CD4-positive, alpha-beta T cell (primary cell): ENCODE results near the gene POLR3K. TPM values are rescaled to one million over a fixed set of nuclear protein-coding genes. Genes with fewer than 3 reads are reported as not detected.

Source experiments
- ATAC-seq: fragments of 200-7000 bp; cut with Tn5 transposase; one replicate; pipeline ENCODE4 v1.10.0; 2022; ENCODE audit warnings: mild to moderate bottlenecking; ENCODE audit not compliant: poor library complexity
- CTCF ChIA-PET: fragments of 350-600 bp; sonication (Branson Sonifier 250); formaldehyde crosslinking; loops from one replicate; lab custom pipeline; 2021; ENCODE audit warnings: antibody characterized with exemption, inconsistent platforms; lab: Charles Lee
- POLR2A ChIA-PET: fragments of 350-600 bp; sonication (Branson Sonifier 250); formaldehyde crosslinking; loops from one replicate; lab custom pipeline; 2021; ENCODE audit warnings: antibody characterized with exemption, inconsistent platforms; lab: Charles Lee
- DNase-seq, 14 experiments: peaks; one replicate each; pipeline ENCODE4 v3.0.0-alpha.2; 2013 to 2020; ENCODE audit warnings: mixed read lengths in 2 of 14
- H3K27ac ChIP-seq, 2 donors: one replicate each; pipeline versions ENCODE4 v1.5.1 to v1.7.0; 2013; ENCODE audit warnings: low read length in 2 of 2, low read depth in 1 of 2, mild to moderate bottlenecking in 1 of 2
- H3K27me3 ChIP-seq, 2 experiments: 1 replicate in 1 of 2; 2 replicates in 1 of 2; pipeline versions ENCODE4 v1.6.1 to v1.7.0; 2013; ENCODE audit warnings: low read length in 2 of 2, control low read depth in 1 of 2, mild to moderate bottlenecking in 1 of 2, moderate library complexity in 1 of 2; ENCODE audit not compliant: insufficient read depth in 2 of 2, control insufficient read depth in 1 of 2
- H3K36me3 ChIP-seq: one replicate; pipeline ENCODE4 v1.6.1; 2013; ENCODE audit warnings: low read length, control low read depth; ENCODE audit not compliant: insufficient read depth
- H3K4me1 ChIP-seq: one replicate; pipeline ENCODE4 v1.6.1; 2013; ENCODE audit warnings: low read length, control low read depth; ENCODE audit not compliant: insufficient read depth
- H3K4me3 ChIP-seq: one replicate; pipeline ENCODE4 v1.5.1; 2013; ENCODE audit warnings: mild to moderate bottlenecking, low read length, moderate library complexity
- H3K9me3 ChIP-seq, 2 experiments: 1 replicate in 1 of 2; 2 replicates in 1 of 2; pipeline versions ENCODE4 v1.6.1 to v1.7.0; 2013; ENCODE audit warnings: low read length in 2 of 2, mild to moderate bottlenecking in 2 of 2, control low read depth in 1 of 2, moderate library complexity in 1 of 2; ENCODE audit not compliant: control insufficient read depth in 1 of 2, insufficient read depth in 1 of 2
- H3K27ac Mint-ChIP-seq: one replicate; pipeline ENCODE4 v1.8.0; 2020; ENCODE audit warnings: mixed read lengths
- H3K27me3 Mint-ChIP-seq: one replicate; pipeline ENCODE4 v1.8.0; 2021; ENCODE audit warnings: mixed read lengths
- H3K36me3 Mint-ChIP-seq: one replicate; pipeline ENCODE4 v1.8.0; 2021; ENCODE audit warnings: low read depth, mixed read lengths
- H3K4me1 Mint-ChIP-seq: one replicate; pipeline ENCODE4 v1.8.0; 2021; ENCODE audit warnings: low read depth, mixed read lengths
- H3K4me3 Mint-ChIP-seq: one replicate; pipeline ENCODE4 v1.8.0; 2020; ENCODE audit warnings: mild to moderate bottlenecking, mixed read lengths
- H3K9me3 Mint-ChIP-seq: one replicate; pipeline ENCODE4 v1.8.0; 2020; ENCODE audit warnings: mixed read lengths
- CTCF ChIP-seq: fragments of 200-600 bp; IDR thresholded peaks from one replicate; pipeline ENCODE4 v1.8.0; 2022; ENCODE audit warnings: antibody characterized with exemption, mild to moderate bottlenecking
- intact Hi-C, 2 experiments: fragments of 100-400 bp; cut with DNase I in 1 of 2; cut with micrococcal nuclease in 1 of 2; formaldehyde crosslinking; loops; one replicate each; pipeline versions ENCODE4 v1.15.1 to v1.9.0; 2023 to 2025; cut with DNase I, micrococcal nuclease
- polyA plus RNA-seq, 2 donors: library from polyadenylated mRNA; unstranded; fragments of 120-200 nt; gene quantifications; one replicate each; pipeline ENCODE4 v1.2.1, GENCODE V29; 2013
- total RNA-seq, 174 experiments: library from RNA in 2 of 174; stranded (reverse) in 2 of 174; gene quantifications; one replicate each; pipeline ENCODE4 v1.2.3 and lab custom pipeline; 2021 to 2026

Gene POLR3K
- 1 to 10 TPM; 4.1 TPM for total RNA-seq
- polyA plus RNA-seq (2013, experiment 1 of 2), result 12.4 TPM
- polyA plus RNA-seq (2013, experiment 2 of 2), result 12.5 TPM
- 2.0 to 59.6 (median 9.5) reads per million in 172 experiments for total RNA-seq (lab: John Stamatoyannopoulos, UW)

GRCh38 chr16:53346-54236, at the start of gene POLR3K, which contains the start of gene SNRNP25:
Gene POLR3K, minus strand, starts transcription at chr16:53608. Its CDS starts 22 bp downstream, at chr16:53586.
Gene SNRNP25, plus strand, starts transcription at chr16:53828. Its CDS starts 189 bp downstream, at chr16:54017.
- ATAC-seq (peak; percentile 95), DNase-seq (peak; percentile 95 to 99 (median 98))
- Histone ChIP-seq H3K9me3 (no peaks in the 10 kb centered on the region), H3K4me3 (peak within 1 kb of the TSS; percentile 86), H3K36me3 (peaks cover 29% of the 10 kb centered on the region), H3K27me3 (no peaks in the 10 kb centered on the region), H3K27ac (peak within 1 kb of the TSS; percentile 25 to 31), H3K4me1 (peaks cover 33% of the 10 kb centered on the region)
- Mint-ChIP-seq H3K27ac (peak within 1 kb of the TSS; percentile 72), H3K4me3 (peak within 1 kb of the TSS; percentile 94), H3K4me1 (peaks cover 32% of the 10 kb centered on the region), H3K27me3 (no peaks in the 10 kb centered on the region), H3K9me3 (no peaks in the 10 kb centered on the region), H3K36me3 (peaks cover 33% of the 10 kb centered on the region)
- ChIA-PET POLR2A (interaction anchor here (0.5 to 1.3 kb wide), 9 partner anchors 9 to 348 kb away, joined by 3 to 7 read pairs (median 4); partner anchors contain the start of gene DECR2), CTCF (interaction anchor here (1.0 to 2.2 kb wide), 3 partner anchors 12 to 53 kb away, joined by 3 to 21 read pairs (median 6); no protein-coding TSS in a partner anchor)
- intact Hi-C loops, result loop anchor here in 1 of 2 experiments (1.0 to 2.0 kb wide), 2 partner anchors 25 to 182 kb away; partner anchors contain the start of gene MPG
- TF ChIP-seq CTCF, result no peak

- CTCF ChIA-PET, result no interaction called here
- TF ChIP-seq CTCF, result no peak
Measured at GRCh38 chr16:102060-102855, 48.9 kb upstream of the POLR3K start.

DNA sequence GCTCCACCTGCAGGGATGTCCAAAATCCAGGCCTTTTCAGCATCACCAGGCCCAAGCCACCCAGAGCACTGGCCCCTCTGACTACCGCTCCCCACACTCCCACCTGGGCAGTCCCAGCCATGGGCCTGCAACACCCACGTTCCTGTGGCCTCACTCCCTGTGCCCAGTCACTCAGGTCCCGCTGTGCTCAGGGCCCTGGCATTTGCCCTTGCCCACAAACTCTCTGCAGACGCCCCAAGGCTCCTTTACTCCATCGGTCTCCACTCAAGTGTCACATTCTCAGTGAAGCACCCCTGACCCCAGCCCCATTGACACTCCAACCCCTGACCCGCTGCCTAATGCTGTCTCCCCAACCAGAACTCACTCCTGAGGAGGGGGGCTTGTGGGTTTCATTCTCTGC, 48.2 kb upstream of the POLR3K start:
- Mint-ChIP-seq H3K4me3 (no peak overlapping the region), H3K36me3 (peaks cover 35% of the 10 kb centered on the region), H3K4me1 (peaks cover 6% of the 10 kb centered on the region), H3K27me3 (no peaks in the 10 kb centered on the region), H3K9me3 (no peaks in the 10 kb centered on the region), H3K27ac (no peak overlapping the region)
- CTCF ChIA-PET, result no interaction called here
- no peak for TF ChIP-seq CTCF
- H3K27ac ChIP-seq, result no peak overlapping the region
- POLR2A ChIA-PET, result no interaction called here
- H3K4me1 ChIP-seq, result peaks cover 9% of the 10 kb centered on the region
- ATAC-seq (no peak), DNase-seq (no peak)
- intact Hi-C loops, result no loop called here
- H3K4me3 ChIP-seq, result no peak overlapping the region
- H3K36me3 ChIP-seq, result peaks cover 22% of the 10 kb centered on the region
- H3K9me3 ChIP-seq, result no peaks in the 10 kb centered on the region
- no peaks in the 10 kb centered on the region for H3K27me3 ChIP-seq

More at GRCh38 chr16:102060-102855, 48.9 kb upstream of the POLR3K start:
- H3K27me3 ChIP-seq, result no peaks in the 10 kb centered on the region
- H3K4me1 Mint-ChIP-seq, result peaks cover 5% of the 10 kb centered on the region
- DNase-seq (no peak), ATAC-seq (no peak)
- POLR2A ChIA-PET, result no interaction called here
- peaks cover 35% of the 10 kb centered on the region for H3K36me3 Mint-ChIP-seq
- no peak overlapping the region for H3K4me3 ChIP-seq
- no peaks in the 10 kb centered on the region for H3K9me3 Mint-ChIP-seq
- no peaks in the 10 kb centered on the region for H3K9me3 ChIP-seq
- H3K4me3 Mint-ChIP-seq, result no peak overlapping the region
- peaks cover 22% of the 10 kb centered on the region for H3K36me3 ChIP-seq
- H3K27me3 Mint-ChIP-seq, result no peaks in the 10 kb centered on the region
- H3K4me1 ChIP-seq, result peaks cover 2% of the 10 kb centered on the region
- no peak overlapping the region for H3K27ac Mint-ChIP-seq
- intact Hi-C loops, result no loop called here
- no peak overlapping the region for H3K27ac ChIP-seq
